K562 (cell line): ENCODE data around the gene MAP4. TPM values are rescaled to one million over a fixed set of nuclear protein-coding genes. Genes with fewer than 3 reads are reported as not detected.

Experiments used
- CBX3 ChIP-seq, 2 experiments: IDR thresholded peaks; 1 replicate in 1 of 2; 2 replicates in 1 of 2; pipeline ENCODE4 v1.6.1; 2012; ENCODE audit warnings: inconsistent platforms in 2 of 2, low read length in 2 of 2, borderline replicate concordance in 1 of 2, control low read depth in 1 of 2
- CREBBP ChIP-seq: IDR thresholded peaks from one replicate; pipeline ENCODE4 v1.6.1; 2012; ENCODE audit warnings: low read depth, mild to moderate bottlenecking, control low read depth, inconsistent platforms, low read length
- EGR1 ChIP-seq: fragments of 450-650 bp; conservative IDR thresholded peaks from 2 replicates; pipeline ENCODE4 v1.6.1; 2017; ENCODE audit warnings: mild to moderate bottlenecking
- FOXK1 ChIP-seq: sonication (generic); formaldehyde crosslinking; IDR thresholded peaks from 2 replicates; pipeline ENCODE4 v1.8.0; 2022; ENCODE audit warnings: missing genetic modification reagents, mild to moderate bottlenecking, borderline replicate concordance
- FOXP1 ChIP-seq: sonication (generic); formaldehyde crosslinking; IDR thresholded peaks from 2 replicates; pipeline ENCODE4 v1.8.0; 2022; ENCODE audit warnings: mild to moderate bottlenecking, missing genetic modification reagents
- NR3C1 ChIP-seq: sonication (generic); formaldehyde crosslinking; IDR thresholded peaks from 2 replicates; pipeline ENCODE4 v1.8.1; 2022; ENCODE audit warnings: missing genetic modification reagents
- PHB ChIP-seq: fragments of 250-450 bp; sonication (Bioruptor Pico); IDR thresholded peaks from 2 replicates; pipeline ENCODE4 v1.5.0; 2021
- RB1 ChIP-seq: fragments of 450-650 bp; IDR thresholded peaks from 2 replicates; pipeline ENCODE4 v1.6.1; 2017; ENCODE audit warnings: low read depth, mild to moderate bottlenecking
- RBM17 ChIP-seq: fragments of 200-400 bp; formaldehyde crosslinking; IDR thresholded peaks from 2 replicates; pipeline ENCODE4 v1.6.1; 2017; ENCODE audit warnings: low read depth, mild to moderate bottlenecking, low read length, borderline replicate concordance
- SPI1 ChIP-seq: IDR thresholded peaks from 2 replicates; pipeline ENCODE4 v1.6.1; 2011; ENCODE audit warnings: low read depth, low read length, control low read depth, borderline replicate concordance
- ZNF146 ChIP-seq: IDR thresholded peaks from one replicate; pipeline ENCODE4 v1.6.1; 2018; ENCODE audit warnings: missing compliant biosample characterization; ENCODE audit not compliant: unreplicated experiment
- ZNF175 ChIP-seq: fragments of 200-800 bp; sonication (Bioruptor generic); IDR thresholded peaks from 2 replicates; pipeline ENCODE4 v1.6.1; 2016; ENCODE audit warnings: low read depth, mild to moderate bottlenecking, missing genetic modification characterization, missing compliant biosample characterization
- ZNF431 ChIP-seq: sonication (generic); formaldehyde crosslinking; IDR thresholded peaks from 2 replicates; pipeline ENCODE4 v1.8.0; 2022; ENCODE audit warnings: mild to moderate bottlenecking, missing genetic modification reagents
- ZZZ3 ChIP-seq: fragments of 450-650 bp; IDR thresholded peaks from 2 replicates; pipeline ENCODE4 v1.6.1; 2016; ENCODE audit warnings: antibody characterized with exemption, mild to moderate bottlenecking, moderate library complexity
- polyA plus RNA-seq, 8 experiments: library from polyadenylated mRNA; depleted of rRNA in 4 of 8; stranded (reverse) in 5 of 8; unstranded in 3 of 8; fragments of >200 nt; fragmentation: Nextera tagmentation in 2 of 8; fragmentation: Illumina TruSeq in 1 of 8; extraction: Ambion mirVana in 2 of 8; extraction: Trizol in 1 of 8; gene quantifications; 2 replicates each; pipeline versions ENCODE4 v1.2.1 to v1.2.3, GENCODE V29; 2011 to 2014; ENCODE audit warnings: inconsistent platforms in 1 of 8, missing spikeins in 1 of 8
- total RNA-seq, 7 experiments: library from RNA; depleted of rRNA in 6 of 7; stranded (reverse); fragments of >200 nt in 6 of 7; fragmentation: Illumina TruSeq in 2 of 7; extraction: Trizol in 2 of 7; gene quantifications; 2 replicates each; pipeline versions ENCODE4 v1.2.1 to v1.2.3, GENCODE V29; 2011 to 2021; ENCODE audit warnings: low replicate concordance in 1 of 7
- TF ChIP-seq, protein P1 (sequence below): sonication (generic); formaldehyde crosslinking; IDR thresholded peaks from 2 replicates; pipeline ENCODE4 v1.8.1; 2023; ENCODE audit warnings: mild to moderate bottlenecking, missing genetic modification reagents
- TF ChIP-seq, protein P2 (sequence below): IDR thresholded peaks from 2 replicates; pipeline ENCODE4 v1.6.1; 2012; ENCODE audit warnings: low read depth, low read length, improper control_type of control experiment, borderline replicate concordance
- TF ChIP-seq, protein P3 (sequence below): fragments of 450-650 bp; formaldehyde crosslinking; IDR thresholded peaks from 2 replicates; pipeline ENCODE4 v1.4.0; 2020; ENCODE audit warnings: mild to moderate bottlenecking, moderate library complexity
- TF ChIP-seq, protein P4 (sequence below): fragments of 450-650 bp; formaldehyde crosslinking; conservative IDR thresholded peaks from 2 replicates; pipeline ENCODE4 v1.4.0; 2022; ENCODE audit warnings: mild to moderate bottlenecking, missing genetic modification characterization
- TF ChIP-seq, protein P5 (sequence below): fragments of 250-450 bp; sonication (Bioruptor Pico); IDR thresholded peaks from 2 replicates; pipeline ENCODE4 v1.4.0; 2020; ENCODE audit warnings: mild to moderate bottlenecking, moderate library complexity

MAP4 gene
- total and polyA plus RNA-seq, 9 of the 15 experiments (the other 6 are each of a cell fraction or from before 2014, with no cell fraction given): 13.3 to 141 (median 36.8) TPM

DNA sequence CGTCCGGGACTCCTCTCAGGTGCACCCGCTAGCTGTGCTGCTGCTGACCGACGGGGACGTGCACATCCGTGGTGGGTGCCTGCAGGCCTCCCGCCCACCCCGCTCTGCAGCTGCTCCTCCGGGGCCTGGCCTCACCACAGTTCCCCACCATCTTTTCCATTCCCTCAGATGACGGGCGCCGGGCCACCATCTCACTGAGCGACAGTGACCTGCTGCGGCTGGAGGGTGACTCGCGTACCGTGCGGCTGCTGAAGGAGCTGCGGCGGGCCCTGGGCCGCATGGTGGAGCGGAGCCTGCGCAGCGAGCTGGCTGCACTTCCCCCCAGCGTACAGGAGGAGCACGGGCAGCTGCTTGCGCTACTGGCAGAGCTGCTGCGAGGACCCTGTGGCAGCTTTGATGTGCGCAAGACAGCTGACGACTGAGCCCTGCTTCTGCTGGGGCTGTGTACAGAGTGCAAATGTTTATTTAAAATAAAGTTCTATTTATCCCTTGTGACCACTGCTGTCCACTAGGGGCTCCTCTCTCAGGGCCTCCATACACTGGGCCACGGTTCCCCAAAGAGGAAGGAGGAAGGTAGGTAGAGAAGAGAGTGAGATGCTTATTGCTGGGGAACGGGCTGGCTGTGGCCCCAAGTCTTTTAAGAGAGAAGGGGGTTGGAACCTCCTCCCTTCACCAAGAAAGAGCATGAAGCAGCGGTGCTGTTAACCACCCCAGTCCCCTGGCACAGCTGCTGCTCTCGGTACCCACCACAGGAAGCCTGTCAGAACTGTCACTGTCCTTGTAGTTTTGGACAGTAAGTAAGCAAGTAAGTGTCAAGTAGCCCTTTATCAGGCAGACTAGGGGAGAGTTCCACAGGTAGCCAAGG, 166.3 kb downstream of the MAP4 start (continued):
- TF ChIP-seq, protein P1, sequence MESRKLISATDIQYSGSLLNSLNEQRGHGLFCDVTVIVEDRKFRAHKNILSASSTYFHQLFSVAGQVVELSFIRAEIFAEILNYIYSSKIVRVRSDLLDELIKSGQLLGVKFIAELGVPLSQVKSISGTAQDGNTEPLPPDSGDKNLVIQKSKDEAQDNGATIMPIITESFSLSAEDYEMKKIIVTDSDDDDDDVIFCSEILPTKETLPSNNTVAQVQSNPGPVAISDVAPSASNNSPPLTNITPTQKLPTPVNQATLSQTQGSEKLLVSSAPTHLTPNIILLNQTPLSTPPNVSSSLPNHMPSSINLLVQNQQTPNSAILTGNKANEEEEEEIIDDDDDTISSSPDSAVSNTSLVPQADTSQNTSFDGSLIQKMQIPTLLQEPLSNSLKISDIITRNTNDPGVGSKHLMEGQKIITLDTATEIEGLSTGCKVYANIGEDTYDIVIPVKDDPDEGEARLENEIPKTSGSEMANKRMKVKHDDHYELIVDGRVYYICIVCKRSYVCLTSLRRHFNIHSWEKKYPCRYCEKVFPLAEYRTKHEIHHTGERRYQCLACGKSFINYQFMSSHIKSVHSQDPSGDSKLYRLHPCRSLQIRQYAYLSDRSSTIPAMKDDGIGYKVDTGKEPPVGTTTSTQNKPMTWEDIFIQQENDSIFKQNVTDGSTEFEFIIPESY (CRISPR knock-in tag): peak; percentile 94
- TF ChIP-seq ZNF146 (no peak), SPI1 (no peak), PHB (CRISPR knock-in tag) (peak; percentile 45; the same call in 1 of the 2 replicates), NR3C1 (CRISPR knock-in tag) (peak; percentile 36; the same call in 1 of the 2 replicates), RB1 (no peak), FOXP1 (CRISPR knock-in tag) (no peak), ZZZ3 (no peak), CBX3 (IDR thresholded peaks at IDR 0.05; ENCODE audit: borderline replicate concordance in 1 of 2, low read length in 2 of 2) (no peak), ZNF431 (no peak), ZNF175 (CRISPR knock-in tag) (no peak), EGR1 (no peak), RBM17 (no peak), CREBBP (no peak), FOXK1 (CRISPR knock-in tag) (peak; percentile 74; the same call in 1 of the 2 replicates)
- TF ChIP-seq, protein P2, sequence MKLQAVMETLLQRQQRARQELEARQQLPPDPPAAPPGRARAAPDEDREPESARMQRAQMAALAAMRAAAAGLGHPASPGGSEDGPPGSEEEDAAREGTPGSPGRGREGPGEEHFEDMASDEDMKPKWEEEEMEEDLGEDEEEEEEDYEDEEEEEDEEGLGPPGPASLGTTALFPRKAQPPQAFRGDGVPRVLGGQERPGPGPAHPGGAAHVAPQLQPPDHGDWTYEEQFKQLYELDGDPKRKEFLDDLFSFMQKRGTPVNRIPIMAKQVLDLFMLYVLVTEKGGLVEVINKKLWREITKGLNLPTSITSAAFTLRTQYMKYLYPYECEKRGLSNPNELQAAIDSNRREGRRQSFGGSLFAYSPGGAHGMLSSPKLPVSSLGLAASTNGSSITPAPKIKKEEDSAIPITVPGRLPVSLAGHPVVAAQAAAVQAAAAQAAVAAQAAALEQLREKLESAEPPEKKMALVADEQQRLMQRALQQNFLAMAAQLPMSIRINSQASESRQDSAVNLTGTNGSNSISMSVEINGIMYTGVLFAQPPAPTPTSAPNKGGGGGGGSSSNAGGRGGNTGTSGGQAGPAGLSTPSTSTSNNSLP: no peak
- TF ChIP-seq, protein P3, sequence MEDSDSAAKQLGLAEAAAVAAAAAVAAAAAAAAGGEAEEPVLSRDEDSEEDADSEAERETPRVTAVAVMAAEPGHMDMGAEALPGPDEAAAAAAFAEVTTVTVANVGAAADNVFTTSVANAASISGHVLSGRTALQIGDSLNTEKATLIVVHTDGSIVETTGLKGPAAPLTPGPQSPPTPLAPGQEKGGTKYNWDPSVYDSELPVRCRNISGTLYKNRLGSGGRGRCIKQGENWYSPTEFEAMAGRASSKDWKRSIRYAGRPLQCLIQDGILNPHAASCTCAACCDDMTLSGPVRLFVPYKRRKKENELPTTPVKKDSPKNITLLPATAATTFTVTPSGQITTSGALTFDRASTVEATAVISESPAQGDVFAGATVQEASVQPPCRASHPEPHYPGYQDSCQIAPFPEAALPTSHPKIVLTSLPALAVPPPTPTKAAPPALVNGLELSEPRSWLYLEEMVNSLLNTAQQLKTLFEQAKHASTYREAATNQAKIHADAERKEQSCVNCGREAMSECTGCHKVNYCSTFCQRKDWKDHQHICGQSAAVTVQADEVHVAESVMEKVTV (CRISPR knock-in tag): no peak
- TF ChIP-seq, protein P4, sequence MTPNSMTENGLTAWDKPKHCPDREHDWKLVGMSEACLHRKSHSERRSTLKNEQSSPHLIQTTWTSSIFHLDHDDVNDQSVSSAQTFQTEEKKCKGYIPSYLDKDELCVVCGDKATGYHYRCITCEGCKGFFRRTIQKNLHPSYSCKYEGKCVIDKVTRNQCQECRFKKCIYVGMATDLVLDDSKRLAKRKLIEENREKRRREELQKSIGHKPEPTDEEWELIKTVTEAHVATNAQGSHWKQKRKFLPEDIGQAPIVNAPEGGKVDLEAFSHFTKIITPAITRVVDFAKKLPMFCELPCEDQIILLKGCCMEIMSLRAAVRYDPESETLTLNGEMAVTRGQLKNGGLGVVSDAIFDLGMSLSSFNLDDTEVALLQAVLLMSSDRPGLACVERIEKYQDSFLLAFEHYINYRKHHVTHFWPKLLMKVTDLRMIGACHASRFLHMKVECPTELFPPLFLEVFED (CRISPR knock-in tag): no peak
- TF ChIP-seq, protein P5, sequence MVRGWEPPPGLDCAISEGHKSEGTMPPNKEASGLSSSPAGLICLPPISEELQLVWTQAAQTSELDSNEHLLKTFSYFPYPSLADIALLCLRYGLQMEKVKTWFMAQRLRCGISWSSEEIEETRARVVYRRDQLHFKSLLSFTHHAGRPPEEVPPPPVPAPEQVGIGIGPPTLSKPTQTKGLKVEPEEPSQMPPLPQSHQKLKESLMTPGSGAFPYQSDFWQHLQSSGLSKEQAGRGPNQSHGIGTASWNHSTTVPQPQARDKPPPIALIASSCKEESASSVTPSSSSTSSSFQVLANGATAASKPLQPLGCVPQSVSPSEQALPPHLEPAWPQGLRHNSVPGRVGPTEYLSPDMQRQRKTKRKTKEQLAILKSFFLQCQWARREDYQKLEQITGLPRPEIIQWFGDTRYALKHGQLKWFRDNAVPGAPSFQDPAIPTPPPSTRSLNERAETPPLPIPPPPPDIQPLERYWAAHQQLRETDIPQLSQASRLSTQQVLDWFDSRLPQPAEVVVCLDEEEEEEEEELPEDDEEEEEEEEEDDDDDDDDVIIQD (CRISPR knock-in tag): no peak
